AG09319 (cell line): Measurements from ENCODE around the gene KIF22.
"Not testable (repeated sequence)": the region's sequence is repeated elsewhere in the genome, so short reads cannot be mapped to it uniquely, and the experiment has no call there.

ENCODE experiments used
- DNase-seq: peaks from one replicate; pipeline ENCODE4 v3.0.0-alpha.2; 2010; ENCODE audit warnings: low read depth; ENCODE audit errors: extremely low read depth
- CTCF ChIP-seq: IDR thresholded peaks from 2 replicates; pipeline ENCODE4 v1.5.1; 2011; ENCODE audit warnings: low read depth, mild to moderate bottlenecking, inconsistent platforms, low read length, moderate library complexity

Gene KIF22

GRCh38 chr16:29824589-29825144, 34.1 kb downstream of the KIF22 start:
- DNase-seq = no peak
- TF ChIP-seq CTCF = no peak

GRCh38 chr16:29825145-29826044, 34.8 kb downstream of the KIF22 start:
- no peak for TF ChIP-seq CTCF
- no peak for DNase-seq

GRCh38 chr16:29826342-29826695, 35.8 kb downstream of the KIF22 start:
- no peak for DNase-seq
- TF ChIP-seq CTCF = no peak

GRCh38 chr16:29830774-29831173, 40.2 kb downstream of the KIF22 start:
- DNase-seq = no peak
- no peak for TF ChIP-seq CTCF

GRCh38 chr16:29831490-29831889, 40.9 kb downstream of the KIF22 start:
- no peak for TF ChIP-seq CTCF

GRCh38 chr16:29833219-29833618, 42.7 kb downstream of the KIF22 start:
- DNase-seq = not testable (repeated sequence)

More at GRCh38 chr16:29831490-29831889, 40.9 kb downstream of the KIF22 start:
- DNase-seq = no peak

- TF ChIP-seq CTCF = no peak
- DNase-seq = no peak
Measured at GRCh38 chr16:29834079-29834478, 43.5 kb downstream of the KIF22 start.
